Measurements from ENCODE around the gene ARHGEF38.
"Not testable (repeated sequence)": the region's sequence is repeated elsewhere in the genome, so short reads cannot be mapped to it uniquely, and the experiment has no call there.

ARHGEF38 gene

DNA sequence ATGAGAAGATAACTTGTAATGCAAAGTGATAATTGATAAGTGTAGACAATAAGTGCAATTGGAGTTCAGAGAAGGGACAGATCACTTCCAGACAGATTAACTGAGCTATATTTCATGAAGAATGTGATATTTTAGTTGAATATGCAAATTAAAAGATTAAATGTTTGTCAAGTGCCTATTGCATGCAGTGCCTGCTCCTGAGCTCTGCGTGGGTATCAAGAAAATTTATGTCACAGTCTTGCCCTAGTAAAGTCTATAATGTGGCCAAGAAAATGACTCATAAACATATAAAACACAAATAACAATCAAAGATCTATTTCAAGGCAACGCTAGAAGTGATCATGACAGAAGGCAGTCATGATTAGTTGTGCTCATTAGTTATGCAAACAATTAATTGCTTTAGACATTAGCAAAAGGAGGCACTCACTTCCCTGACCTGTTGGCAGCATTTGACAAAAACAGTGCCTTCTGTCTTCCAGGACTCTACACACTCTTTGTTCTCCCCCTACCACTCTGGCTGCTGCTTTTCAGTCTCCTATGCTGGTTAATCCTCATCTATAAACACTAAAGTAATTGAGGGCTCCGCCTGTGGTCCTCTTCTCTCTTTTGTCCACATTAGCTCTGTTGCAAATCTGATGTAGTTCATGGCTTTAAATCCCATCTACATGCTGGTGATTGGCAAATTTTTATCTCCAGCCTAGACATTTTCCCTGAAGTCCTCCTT lies 47.7 kb downstream of the ARHGEF38 start:
- DNase-seq (ENCODE audit: insufficient read length, low spot score): no peak
- no peak for TF ChIP-seq POU2F2 (IDR thresholded peaks at IDR 0.05; ENCODE audit: low read depth, low read length)
- TF ChIP-seq TAF1 (IDR thresholded peaks at IDR 0.05; ENCODE audit: low read depth, low read length): no peak
- TF ChIP-seq SPI1 (IDR thresholded peaks at IDR 0.05; ENCODE audit: low read depth, low read length): no peak
- TF ChIP-seq PAX5 (IDR thresholded peaks at IDR 0.05; ENCODE audit: insufficient read depth, low read length, severe bottlenecking): no peak
- TF ChIP-seq POLR2AphosphoS5 (IDR thresholded peaks at IDR 0.05; ENCODE audit: low read depth, low read length): no peak
- TF ChIP-seq POLR2A (IDR thresholded peaks at IDR 0.05; ENCODE audit: low read depth, low read length): no peak
- no peak for FAIRE-seq

DNA sequence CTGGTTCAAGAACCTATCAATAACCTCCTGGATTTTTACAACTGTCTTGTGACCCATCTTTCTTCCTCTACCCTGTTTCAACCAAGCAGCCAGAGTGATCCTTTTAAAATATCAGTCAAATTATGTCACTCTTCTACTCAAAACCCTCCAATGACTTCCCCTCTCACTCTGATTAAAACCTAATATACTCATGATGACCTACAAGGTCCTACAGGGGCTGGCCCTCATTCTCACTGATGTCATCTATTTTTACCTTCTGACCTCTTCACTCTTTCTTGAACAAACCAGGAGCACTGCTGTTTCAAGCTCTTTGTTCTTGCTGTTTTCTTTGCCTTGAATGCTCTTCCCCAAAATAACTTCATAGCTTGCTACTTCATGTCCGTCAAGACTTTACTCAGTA lies 48.5 kb downstream of the ARHGEF38 start:
- no peak for FAIRE-seq
- no peak for TF ChIP-seq POLR2AphosphoS5 (IDR thresholded peaks at IDR 0.05; ENCODE audit: low read depth, low read length)
- peak; percentile 31 for TF ChIP-seq SPI1 (IDR thresholded peaks at IDR 0.05; ENCODE audit: low read depth, low read length)
- DNase-seq (ENCODE audit: insufficient read length, low spot score): no peak

DNA sequence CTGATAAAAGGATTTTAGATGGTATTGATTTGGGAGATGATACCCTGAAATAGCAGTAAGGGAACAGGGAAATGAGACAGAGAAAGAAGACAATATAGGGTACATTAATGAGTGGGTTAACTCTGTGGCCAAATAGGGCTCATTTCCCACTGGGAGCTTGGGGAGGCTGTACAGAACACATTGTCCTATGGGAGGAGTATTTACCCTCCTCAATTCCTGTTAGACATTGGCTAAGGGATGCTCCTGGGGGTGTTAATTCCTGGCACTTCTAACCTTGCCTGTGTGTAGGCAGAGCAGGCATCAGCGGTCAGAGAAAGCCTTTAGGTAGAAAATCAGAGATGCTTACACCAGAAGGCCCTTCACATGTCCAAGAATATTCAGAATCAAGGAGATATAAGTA lies 49.0 kb downstream of the ARHGEF38 start:
- TF ChIP-seq TAF1 (IDR thresholded peaks at IDR 0.05; ENCODE audit: low read depth, low read length) (no peak), PAX5 (IDR thresholded peaks at IDR 0.05; ENCODE audit: insufficient read depth, low read length, severe bottlenecking) (no peak), POLR2A (IDR thresholded peaks at IDR 0.05; ENCODE audit: low read depth, low read length) (no peak), SPI1 (IDR thresholded peaks at IDR 0.05; ENCODE audit: low read depth, low read length) (no peak), POU2F2 (IDR thresholded peaks at IDR 0.05; ENCODE audit: low read depth, low read length) (no peak), POLR2AphosphoS5 (IDR thresholded peaks at IDR 0.05; ENCODE audit: low read depth, low read length) (no peak)
- FAIRE-seq (no peak), DNase-seq (ENCODE audit: insufficient read length, low spot score) (no peak)

GRCh38 chr4:105603158-105603557 lies 50.7 kb downstream of the ARHGEF38 start:
- DNase-seq (ENCODE audit: insufficient read length, low spot score) (no peak), FAIRE-seq (no peak)
- no peak for TF ChIP-seq TAF1 (IDR thresholded peaks at IDR 0.05; ENCODE audit: low read depth, low read length)

DNA sequence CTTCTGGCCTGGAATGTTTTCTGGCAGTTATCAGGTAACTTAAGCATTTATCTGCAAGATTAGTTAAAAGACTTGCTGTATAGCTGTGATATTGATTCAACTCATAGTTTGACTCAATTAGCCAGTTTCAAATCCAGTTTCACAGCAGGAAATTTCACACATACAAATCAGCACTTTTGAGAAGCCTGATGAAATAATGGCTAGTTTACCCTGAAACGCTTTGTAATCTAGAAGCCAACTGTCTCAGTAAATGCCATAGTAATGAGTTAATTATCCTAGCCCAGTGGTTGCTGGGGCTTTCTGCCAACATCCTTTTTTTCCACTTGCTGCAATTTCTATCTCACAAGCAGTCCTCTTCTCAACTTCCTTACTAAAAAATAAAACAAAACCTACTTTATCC lies 53.1 kb downstream of the ARHGEF38 start:
- DNase-seq (ENCODE audit: insufficient read length, low spot score) (no peak), FAIRE-seq (no peak)

DNA sequence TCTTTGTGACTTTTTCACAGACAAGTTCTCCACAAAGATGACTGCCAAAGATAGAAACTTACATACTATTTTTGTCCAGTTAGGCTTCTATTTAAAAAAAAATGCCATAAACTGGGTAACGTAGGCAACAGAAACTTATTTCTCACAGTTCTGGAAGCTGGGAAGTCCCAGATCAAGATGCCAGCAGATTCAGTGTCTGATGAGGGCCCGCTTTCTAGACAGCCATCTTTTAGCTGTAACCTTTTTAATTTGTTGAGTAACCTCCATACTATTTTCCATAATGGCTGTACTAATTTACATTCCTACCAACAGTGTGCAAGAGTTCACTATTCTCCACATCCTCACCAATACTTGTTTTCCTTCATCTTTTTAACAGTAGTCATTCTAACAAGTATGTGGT lies 55.5 kb downstream of the ARHGEF38 start:
- no peak for FAIRE-seq
- no peak for DNase-seq (ENCODE audit: insufficient read length, low spot score)
- TF ChIP-seq TAF1 (IDR thresholded peaks at IDR 0.05; ENCODE audit: low read depth, low read length) (no peak), PAX5 (IDR thresholded peaks at IDR 0.05; ENCODE audit: insufficient read depth, low read length, severe bottlenecking) (no peak), SPI1 (IDR thresholded peaks at IDR 0.05; ENCODE audit: low read depth, low read length) (no peak), POLR2A (IDR thresholded peaks at IDR 0.05; ENCODE audit: low read depth, low read length) (no peak), POU2F2 (IDR thresholded peaks at IDR 0.05; ENCODE audit: low read depth, low read length) (no peak), POLR2AphosphoS5 (IDR thresholded peaks at IDR 0.05; ENCODE audit: low read depth, low read length) (no peak)

More for the DNA sequence above, 53.1 kb downstream of the ARHGEF38 start:
- TF ChIP-seq POU2F2 (IDR thresholded peaks at IDR 0.05; ENCODE audit: low read depth, low read length): no peak
- no peak for TF ChIP-seq POLR2A (IDR thresholded peaks at IDR 0.05; ENCODE audit: low read depth, low read length)
- TF ChIP-seq TAF1 (IDR thresholded peaks at IDR 0.05; ENCODE audit: low read depth, low read length): no peak
- TF ChIP-seq POLR2AphosphoS5 (IDR thresholded peaks at IDR 0.05; ENCODE audit: low read depth, low read length): no peak
- TF ChIP-seq SPI1 (IDR thresholded peaks at IDR 0.05; ENCODE audit: low read depth, low read length): no peak
- TF ChIP-seq PAX5 (IDR thresholded peaks at IDR 0.05; ENCODE audit: insufficient read depth, low read length, severe bottlenecking): no peak

- DNase-seq (ENCODE audit: insufficient read length, low spot score); FAIRE-seq: not testable (repeated sequence)
Observed at GRCh38 chr4:105609819-105610218, 57.4 kb downstream of the ARHGEF38 start.

DNA sequence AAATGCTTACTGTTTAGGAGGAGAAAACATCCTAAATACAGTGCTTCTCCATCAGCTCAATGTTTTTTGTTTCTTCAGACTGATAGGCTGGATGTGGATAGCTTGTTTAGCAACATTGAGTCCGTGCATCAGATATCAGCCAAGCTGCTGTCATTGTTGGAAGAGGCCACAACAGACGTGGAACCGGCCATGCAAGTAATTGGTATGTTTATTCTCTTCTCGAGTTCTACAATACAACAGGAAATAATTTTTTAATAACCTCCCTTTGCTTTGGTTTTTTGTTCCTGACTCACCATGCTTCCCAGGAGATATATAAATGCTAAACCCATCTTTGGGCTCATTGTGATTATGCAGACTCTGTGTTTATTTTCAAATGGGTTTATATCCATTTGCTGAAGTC lies 60.9 kb downstream of the ARHGEF38 start:
- FAIRE-seq: no peak
- DNase-seq (ENCODE audit: insufficient read length, low spot score): no peak
- TF ChIP-seq PAX5 (IDR thresholded peaks at IDR 0.05; ENCODE audit: insufficient read depth, low read length, severe bottlenecking): no peak

GRCh38 chr4:105619188-105619931 lies 66.9 kb downstream of the ARHGEF38 start:
- no peak for DNase-seq (ENCODE audit: insufficient read length, low spot score)
- no peak for FAIRE-seq
- no peak for TF ChIP-seq POLR2A (IDR thresholded peaks at IDR 0.05; ENCODE audit: low read depth, low read length)
- no peak for TF ChIP-seq POU2F2 (IDR thresholded peaks at IDR 0.05; ENCODE audit: low read depth, low read length)
- no peak for TF ChIP-seq POLR2AphosphoS5 (IDR thresholded peaks at IDR 0.05; ENCODE audit: low read depth, low read length)
- no peak for TF ChIP-seq PAX5 (IDR thresholded peaks at IDR 0.05; ENCODE audit: insufficient read depth, low read length, severe bottlenecking)
- TF ChIP-seq TAF1 (IDR thresholded peaks at IDR 0.05; ENCODE audit: low read depth, low read length): no peak
- TF ChIP-seq SPI1 (IDR thresholded peaks at IDR 0.05; ENCODE audit: low read depth, low read length): no peak

DNA sequence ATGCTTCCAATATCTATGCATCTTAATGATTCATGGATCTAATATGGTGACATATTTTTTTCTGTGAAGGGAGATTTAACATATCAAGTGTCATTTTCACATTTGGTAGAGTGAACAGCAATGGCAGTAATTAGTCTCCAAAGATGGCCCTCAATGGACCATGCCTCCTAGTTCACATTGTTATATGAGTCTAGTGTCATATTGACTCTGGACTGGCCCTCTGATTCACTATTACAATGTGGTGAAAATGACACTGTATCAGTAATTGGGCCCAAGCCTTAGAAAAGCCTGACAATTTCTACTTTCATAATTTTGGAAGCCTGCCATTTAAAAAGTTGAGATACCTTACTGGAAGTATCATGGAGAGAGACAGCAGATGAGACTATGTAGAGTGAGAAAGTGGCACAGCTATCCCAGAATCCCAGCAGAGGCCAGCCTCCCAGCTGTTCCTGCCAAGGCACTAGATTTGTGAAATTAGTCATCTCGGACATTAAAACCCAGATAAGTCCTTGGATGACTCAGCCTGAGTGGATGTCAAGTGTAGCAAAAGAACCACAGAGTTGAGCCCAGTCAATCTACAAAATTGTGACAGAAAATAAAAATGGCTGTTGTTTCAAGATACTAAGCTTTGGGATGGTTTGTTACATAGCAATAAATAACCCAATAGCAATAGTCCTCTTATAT lies 68.4 kb downstream of the ARHGEF38 start:
- TF ChIP-seq PAX5 (IDR thresholded peaks at IDR 0.05; ENCODE audit: insufficient read depth, low read length, severe bottlenecking) (no peak), TAF1 (IDR thresholded peaks at IDR 0.05; ENCODE audit: low read depth, low read length) (no peak), POU2F2 (IDR thresholded peaks at IDR 0.05; ENCODE audit: low read depth, low read length) (no peak), SPI1 (IDR thresholded peaks at IDR 0.05; ENCODE audit: low read depth, low read length) (no peak), POLR2AphosphoS5 (IDR thresholded peaks at IDR 0.05; ENCODE audit: low read depth, low read length) (no peak), POLR2A (IDR thresholded peaks at IDR 0.05; ENCODE audit: low read depth, low read length) (no peak)
- no peak for FAIRE-seq
- no peak for DNase-seq (ENCODE audit: insufficient read length, low spot score)

Measured in GM12891 (cell line).